AG10803 (cell line): Measurements from ENCODE around the gene RAB37.

ENCODE experiments used
- DNase-seq: peaks from one replicate; pipeline ENCODE4 v3.0.0; 2010; ENCODE audit warnings: low read depth
- H3K4me3 ChIP-seq: 2 replicates; pipeline ENCODE4 v1.5.1; 2011; ENCODE audit warnings: mild to moderate bottlenecking, low read length, control low read depth
- TF ChIP-seq, protein P1 (sequence below): conservative IDR thresholded peaks from 2 replicates; pipeline ENCODE4 v1.5.1; 2011; ENCODE audit warnings: mild to moderate bottlenecking, low read length, control low read depth, inconsistent platforms

RAB37 gene

DNA sequence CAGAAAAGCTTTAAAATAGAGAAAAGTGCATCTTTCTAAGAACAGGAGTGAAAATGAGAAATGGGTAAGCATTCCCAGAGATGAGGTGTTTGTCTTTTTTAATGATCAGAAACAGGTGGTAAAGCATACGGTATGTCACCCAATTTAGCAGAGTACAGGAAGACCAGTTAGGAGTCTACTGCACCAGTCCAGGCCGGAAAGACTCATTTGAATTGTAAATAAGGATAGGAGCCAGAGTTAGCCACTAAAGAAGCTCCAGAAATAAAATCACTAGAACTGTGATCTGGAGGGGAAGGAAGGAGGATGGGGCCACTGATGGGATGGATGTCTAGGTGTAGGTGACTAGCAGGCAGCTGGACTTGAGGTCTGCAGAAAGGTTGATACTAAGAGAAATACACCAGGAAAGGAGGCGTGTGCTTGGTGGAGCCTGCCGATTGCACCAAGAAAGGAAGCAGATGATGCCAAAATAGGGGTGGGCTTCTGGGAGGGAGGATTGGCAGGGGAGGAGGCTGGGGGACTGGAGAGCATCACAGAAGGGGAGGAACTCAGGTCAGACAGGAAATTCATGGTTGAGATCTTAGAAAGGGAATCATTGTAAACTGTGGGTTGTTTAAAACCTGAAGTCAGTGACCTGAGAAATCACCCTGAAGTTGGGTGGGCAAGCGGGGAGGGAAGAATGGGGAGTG, 47.2 kb downstream of the RAB37 start:
- no peak for DNase-seq
- TF ChIP-seq, protein P1, sequence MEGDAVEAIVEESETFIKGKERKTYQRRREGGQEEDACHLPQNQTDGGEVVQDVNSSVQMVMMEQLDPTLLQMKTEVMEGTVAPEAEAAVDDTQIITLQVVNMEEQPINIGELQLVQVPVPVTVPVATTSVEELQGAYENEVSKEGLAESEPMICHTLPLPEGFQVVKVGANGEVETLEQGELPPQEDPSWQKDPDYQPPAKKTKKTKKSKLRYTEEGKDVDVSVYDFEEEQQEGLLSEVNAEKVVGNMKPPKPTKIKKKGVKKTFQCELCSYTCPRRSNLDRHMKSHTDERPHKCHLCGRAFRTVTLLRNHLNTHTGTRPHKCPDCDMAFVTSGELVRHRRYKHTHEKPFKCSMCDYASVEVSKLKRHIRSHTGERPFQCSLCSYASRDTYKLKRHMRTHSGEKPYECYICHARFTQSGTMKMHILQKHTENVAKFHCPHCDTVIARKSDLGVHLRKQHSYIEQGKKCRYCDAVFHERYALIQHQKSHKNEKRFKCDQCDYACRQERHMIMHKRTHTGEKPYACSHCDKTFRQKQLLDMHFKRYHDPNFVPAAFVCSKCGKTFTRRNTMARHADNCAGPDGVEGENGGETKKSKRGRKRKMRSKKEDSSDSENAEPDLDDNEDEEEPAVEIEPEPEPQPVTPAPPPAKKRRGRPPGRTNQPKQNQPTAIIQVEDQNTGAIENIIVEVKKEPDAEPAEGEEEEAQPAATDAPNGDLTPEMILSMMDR = no peak
- H3K4me3 ChIP-seq = no peak overlapping the region

DNA sequence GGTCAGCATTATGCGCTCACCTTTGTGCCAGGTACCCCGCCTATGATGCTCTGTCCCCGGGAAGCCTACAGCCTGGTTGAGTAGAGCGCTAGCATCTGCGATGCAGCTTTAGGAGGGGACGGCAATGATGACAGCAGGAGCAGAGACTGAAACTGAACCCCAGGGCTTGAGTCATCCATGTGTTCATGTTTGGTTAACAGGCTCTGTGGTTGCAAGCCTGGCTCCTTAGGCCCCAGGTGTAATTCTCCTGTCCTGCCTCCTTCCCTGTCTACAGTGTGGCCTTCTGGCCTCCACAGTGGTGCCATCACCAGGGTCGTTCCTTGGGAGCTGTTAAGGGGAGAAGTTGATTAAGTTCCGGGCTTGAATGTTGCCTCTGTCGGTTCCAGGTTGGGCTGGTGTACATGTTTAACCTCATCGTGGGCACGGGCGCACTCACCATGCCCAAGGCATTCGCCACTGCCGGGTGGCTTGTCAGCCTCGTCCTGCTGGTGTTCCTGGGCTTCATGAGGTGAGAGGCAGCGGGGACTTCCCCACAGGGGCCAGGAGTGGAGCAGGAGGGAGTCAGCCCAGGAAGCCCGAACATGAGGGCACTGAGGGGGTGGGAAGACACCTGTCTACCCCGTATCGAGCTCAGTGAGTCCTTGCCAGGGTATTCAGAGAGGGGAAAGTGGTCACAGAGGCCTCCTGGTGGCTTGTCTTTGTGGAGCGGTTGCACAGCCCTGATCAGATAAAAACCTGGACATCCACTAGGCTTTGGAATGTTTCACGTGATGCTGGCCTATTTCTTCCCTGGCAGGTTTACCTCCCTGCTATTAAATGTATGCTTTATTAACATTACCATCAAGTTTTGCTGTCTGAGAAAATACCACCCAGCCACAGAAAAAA, 48.3 kb downstream of the RAB37 start:
- DNase-seq = no peak
- TF ChIP-seq, protein P1 = no peak
- H3K4me3 ChIP-seq = no peak overlapping the region

DNA sequence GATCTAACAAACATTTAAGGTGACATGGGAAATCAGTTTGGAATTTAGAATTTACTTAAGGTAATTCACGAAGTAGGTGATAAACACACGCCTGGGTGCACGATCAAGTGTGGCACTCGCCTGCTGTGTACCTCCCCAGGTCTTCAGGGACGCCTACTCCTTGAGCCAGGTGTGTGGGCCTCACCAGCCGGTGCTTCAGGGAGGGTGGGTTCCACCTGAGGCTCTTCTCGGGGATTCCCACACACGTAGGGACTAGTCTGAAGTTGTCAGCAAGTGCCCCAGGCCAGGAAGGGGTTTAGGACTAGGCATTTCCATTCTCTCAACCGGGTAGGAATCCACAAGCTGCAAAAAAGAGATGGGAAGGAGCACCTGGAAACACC, 48.9 kb downstream of the RAB37 start:
- H3K4me3 ChIP-seq = no peak overlapping the region
- TF ChIP-seq, protein P1 = no peak

DNA sequence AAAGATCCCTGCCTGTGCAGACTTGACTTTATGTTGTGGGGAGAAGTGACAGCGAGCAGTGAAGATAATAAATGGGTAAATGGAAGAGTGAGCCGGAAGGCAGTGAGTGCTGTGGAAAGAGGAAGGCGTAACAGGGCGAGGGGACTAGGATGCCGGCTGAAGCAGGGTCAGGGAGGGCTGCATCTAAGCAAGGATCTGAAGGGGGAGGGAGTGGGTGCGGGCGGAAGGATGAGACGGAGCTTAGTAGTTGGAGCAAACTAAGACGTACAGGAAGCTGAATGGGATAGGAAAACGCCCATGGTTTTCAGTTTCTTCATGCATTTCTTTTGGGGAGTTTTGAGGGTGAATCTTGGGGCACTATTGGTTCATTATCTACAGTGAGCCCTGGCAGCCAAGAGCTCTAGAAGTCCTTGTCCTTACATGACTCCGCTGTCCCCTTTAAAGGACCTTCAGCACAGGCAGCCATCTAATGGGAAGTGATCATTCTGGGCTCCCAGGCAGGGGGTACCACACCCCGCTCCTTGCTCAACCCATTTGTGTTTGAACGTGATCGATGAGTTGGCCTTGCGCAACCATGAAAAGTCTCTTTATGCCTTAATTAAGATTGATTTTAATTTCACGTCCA, 49.5 kb downstream of the RAB37 start:
- DNase-seq = no peak
- TF ChIP-seq, protein P1 = no peak
- H3K4me3 ChIP-seq = no peak overlapping the region

More for the DNA sequence above, 48.9 kb downstream of the RAB37 start:
- no peak for DNase-seq

DNA sequence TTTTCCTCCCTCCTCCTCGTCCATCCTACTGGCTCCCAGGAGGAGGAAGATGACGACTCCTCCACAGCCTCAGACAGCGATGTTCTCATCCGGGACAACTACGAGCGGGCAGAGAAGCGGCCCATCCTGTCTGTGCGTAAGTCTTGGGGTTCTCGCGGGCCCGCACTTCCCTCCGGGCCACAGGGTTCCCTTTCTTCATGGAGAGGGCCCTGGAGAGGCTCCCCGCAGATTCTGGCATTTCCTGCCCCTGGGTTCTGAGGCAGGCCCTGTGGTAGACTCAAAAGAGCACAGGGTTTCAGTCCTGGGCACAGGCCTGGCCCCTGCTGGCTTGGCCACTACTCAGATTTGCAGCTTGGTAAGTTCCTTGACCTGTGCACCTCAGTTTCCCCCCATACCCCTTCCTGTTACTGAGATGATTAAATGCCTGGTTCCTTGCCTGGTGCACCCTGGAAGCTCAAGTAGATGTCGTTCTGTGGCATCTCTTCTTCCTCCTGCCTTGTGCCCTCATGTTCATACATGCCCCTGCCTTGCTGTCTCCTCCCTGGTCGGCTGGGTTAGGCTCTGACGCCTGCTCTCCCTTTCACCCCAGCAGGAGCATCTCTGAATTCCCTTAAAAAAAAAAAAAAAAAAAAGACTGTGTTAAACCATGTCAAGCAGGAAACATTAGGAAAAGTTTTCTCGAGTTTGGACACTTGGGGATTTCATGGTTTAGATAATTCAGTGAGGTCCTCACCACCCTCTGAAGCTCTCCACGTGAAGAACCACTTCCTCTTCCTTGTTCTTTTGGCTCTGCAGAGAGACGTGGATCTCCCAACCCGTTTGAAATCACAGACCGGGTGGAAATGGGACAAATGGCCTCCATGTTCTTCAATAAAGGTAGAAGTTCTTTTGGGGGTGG, 53.4 kb downstream of the RAB37 start:
- no peak for DNase-seq
- H3K4me3 ChIP-seq = no peak overlapping the region
- TF ChIP-seq, protein P1 = no peak

DNA sequence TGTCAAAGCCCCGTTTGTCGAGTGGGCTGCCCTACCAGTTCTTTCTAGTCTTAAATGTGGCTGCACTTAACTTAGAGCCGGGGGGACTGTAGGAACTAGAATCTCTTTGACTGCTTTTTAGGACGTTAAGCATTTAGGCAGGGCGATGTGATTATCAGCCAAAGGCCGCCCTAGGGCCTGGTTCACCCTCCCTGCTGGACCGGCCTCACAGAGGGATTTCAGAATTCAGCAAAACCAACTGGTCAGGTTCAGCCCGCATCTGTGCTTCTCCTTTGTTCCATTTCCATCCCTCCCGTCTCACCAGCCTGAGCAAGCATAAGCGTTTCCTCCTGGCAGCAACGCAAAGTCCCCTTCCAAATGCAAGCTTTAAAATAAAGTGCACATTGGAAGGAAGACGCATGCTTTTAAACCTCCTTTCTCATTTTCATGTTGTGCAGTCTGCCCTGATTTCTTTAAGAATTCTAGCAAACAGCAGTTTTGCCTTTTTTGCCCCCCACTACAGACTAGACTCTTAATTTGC, 55.6 kb downstream of the RAB37 start:
- TF ChIP-seq, protein P1 = no peak
- no peak for DNase-seq
- H3K4me3 ChIP-seq = no peak overlapping the region
